Stimulated activated effector memory CD8-positive, alpha-beta T cell treated with anti-CD3 and anti-CD28 coated beads, Interleukin-12 subunit alpha, Interleukin-12 subunit beta, amount 100 ng/mL, for 72 hours (primary cell): ENCODE results near the gene USHBP1.
A peak's percentile ranks its signal among the peaks of the same experiment; 100 is the strongest.

ENCODE experiments used
- ATAC-seq: fragments of 150-1000 bp; cut with Tn5 transposase; 2 replicates; pipeline ENCODE4 v1.10.0; 2021
- DNase-seq, 2 donors: peaks; one replicate each; pipeline ENCODE4 v3.0.0; 2021 to 2022; ENCODE audit warnings: low spot score in 2 of 2
- H3K27ac Mint-ChIP-seq: one replicate; pipeline ENCODE4 v1.8.0; 2022; ENCODE audit warnings: mild to moderate bottlenecking, mixed read lengths
- H3K36me3 Mint-ChIP-seq: one replicate; pipeline ENCODE4 v1.8.0; 2022; ENCODE audit warnings: mild to moderate bottlenecking, mixed read lengths
- H3K4me1 Mint-ChIP-seq: one replicate; pipeline ENCODE4 v1.8.0; 2022; ENCODE audit warnings: mixed read lengths
- H3K4me3 Mint-ChIP-seq: one replicate; pipeline ENCODE4 v1.8.0; 2022; ENCODE audit warnings: mild to moderate bottlenecking, mixed read lengths
- H3K9me3 Mint-ChIP-seq: one replicate; pipeline ENCODE4 v1.8.0; 2022; ENCODE audit warnings: mixed read lengths

Gene USHBP1

GRCh38 chr19:17256130-17256529 is 8.4 kb downstream of the USHBP1 start:
- Mint-ChIP-seq H3K9me3 (no peaks in the 10 kb centered on the region), H3K4me3 (no peak overlapping the region), H3K27ac (no peak overlapping the region), H3K4me1 (peaks cover 7% of the 10 kb centered on the region), H3K36me3 (no peaks in the 10 kb centered on the region)
- DNase-seq (no peak), ATAC-seq (no peak)

GRCh38 chr19:17255150-17255621 is 9.4 kb downstream of the USHBP1 start:
- ATAC-seq (no peak), DNase-seq (no peak)
- no peak overlapping the region for H3K4me3 Mint-ChIP-seq
- H3K36me3 Mint-ChIP-seq = no peaks in the 10 kb centered on the region
- no peaks in the 10 kb centered on the region for H3K4me1 Mint-ChIP-seq
- H3K27ac Mint-ChIP-seq = no peak overlapping the region
- no peaks in the 10 kb centered on the region for H3K9me3 Mint-ChIP-seq

GRCh38 chr19:17254636-17255035 is 9.9 kb downstream of the USHBP1 start:
- ATAC-seq = no peak

GRCh38 chr19:17249887-17250548 is 14.5 kb downstream of the USHBP1 start:
- Mint-ChIP-seq H3K9me3 (no peaks in the 10 kb centered on the region), H3K36me3 (peaks cover 6% of the 10 kb centered on the region), H3K4me3 (no peak overlapping the region), H3K27ac (no peak overlapping the region), H3K4me1 (peaks cover 15% of the 10 kb centered on the region)
- no peak for DNase-seq
- no peak for ATAC-seq

More at GRCh38 chr19:17254636-17255035, 9.9 kb downstream of the USHBP1 start:
- Mint-ChIP-seq H3K4me1 (no peaks in the 10 kb centered on the region), H3K9me3 (no peaks in the 10 kb centered on the region), H3K36me3 (no peaks in the 10 kb centered on the region), H3K4me3 (no peak overlapping the region), H3K27ac (no peak overlapping the region)
- no peak for DNase-seq

GRCh38 chr19:17248011-17248776 is 16.4 kb downstream of the USHBP1 start:
- DNase-seq = no peak
- H3K9me3 Mint-ChIP-seq = no peaks in the 10 kb centered on the region
- H3K36me3 Mint-ChIP-seq = peaks cover 6% of the 10 kb centered on the region
- no peak overlapping the region for H3K4me3 Mint-ChIP-seq
- ATAC-seq = no peak
- H3K27ac Mint-ChIP-seq = no peak overlapping the region
- H3K4me1 Mint-ChIP-seq = peaks cover 16% of the 10 kb centered on the region

- DNase-seq = no peak
- H3K36me3 Mint-ChIP-seq = peaks cover 6% of the 10 kb centered on the region
- peaks cover 22% of the 10 kb centered on the region for H3K4me1 Mint-ChIP-seq
- H3K4me3 Mint-ChIP-seq = peak overlapping the region; percentile 79
- no peak for ATAC-seq
- H3K9me3 Mint-ChIP-seq = no peaks in the 10 kb centered on the region
- peak overlapping the region; percentile 74 for H3K27ac Mint-ChIP-seq
Observed at GRCh38 chr19:17246681-17247425, 17.7 kb downstream of the USHBP1 start.

GRCh38 chr19:17245535-17245984 is 19.0 kb downstream of the USHBP1 start, which contains the start of gene NR2F6:
Gene NR2F6, minus strand, starts transcription at chr19:17245919. Its CDS starts 699 bp downstream, at chr19:17245220.
- peak within 1 kb of the TSS; percentile 79 for H3K4me3 Mint-ChIP-seq
- no peak for ATAC-seq
- H3K36me3 Mint-ChIP-seq = peaks cover 6% of the 10 kb centered on the region
- H3K9me3 Mint-ChIP-seq = no peaks in the 10 kb centered on the region
- H3K27ac Mint-ChIP-seq = peak within 1 kb of the TSS; percentile 74
- peak in 1 of 2 donors; percentile 75 for DNase-seq
- peaks cover 22% of the 10 kb centered on the region for H3K4me1 Mint-ChIP-seq

- Mint-ChIP-seq H3K4me3 (peak overlapping the region; percentile 62), H3K9me3 (no peaks in the 10 kb centered on the region), H3K36me3 (peaks cover 6% of the 10 kb centered on the region), H3K4me1 (peaks cover 22% of the 10 kb centered on the region), H3K27ac (no peak overlapping the region)
- ATAC-seq = peak; percentile 3
- DNase-seq = no peak
Observed at GRCh38 chr19:17244618-17245534, 19.7 kb downstream of the USHBP1 start.

- Mint-ChIP-seq H3K4me3 (peak overlapping the region; percentile 62), H3K36me3 (peaks cover 6% of the 10 kb centered on the region), H3K4me1 (peaks cover 22% of the 10 kb centered on the region), H3K9me3 (no peaks in the 10 kb centered on the region), H3K27ac (peak overlapping the region; percentile 50)
- DNase-seq (no peak), ATAC-seq (no peak)
Observed at GRCh38 chr19:17243830-17244617, 20.5 kb downstream of the USHBP1 start.

GRCh38 chr19:17243211-17243829 is 21.2 kb downstream of the USHBP1 start:
- Mint-ChIP-seq H3K36me3 (peaks cover 6% of the 10 kb centered on the region), H3K9me3 (no peaks in the 10 kb centered on the region), H3K4me3 (peak overlapping the region; percentile 62), H3K27ac (peak overlapping the region; percentile 50), H3K4me1 (peaks cover 22% of the 10 kb centered on the region)
- DNase-seq (no peak), ATAC-seq (no peak)

- H3K9me3 Mint-ChIP-seq = no peaks in the 10 kb centered on the region
- H3K27ac Mint-ChIP-seq = no peak overlapping the region
- H3K36me3 Mint-ChIP-seq = peaks cover 6% of the 10 kb centered on the region
- H3K4me1 Mint-ChIP-seq = peaks cover 22% of the 10 kb centered on the region
- no peak for ATAC-seq
- H3K4me3 Mint-ChIP-seq = no peak overlapping the region
- no peak for DNase-seq
Observed at GRCh38 chr19:17242431-17243208, 21.9 kb downstream of the USHBP1 start.

GRCh38 chr19:17240826-17241399 is 23.6 kb downstream of the USHBP1 start:
- Mint-ChIP-seq H3K4me1 (peaks cover 7% of the 10 kb centered on the region), H3K27ac (no peak overlapping the region), H3K4me3 (no peak overlapping the region), H3K36me3 (peaks cover 1% of the 10 kb centered on the region), H3K9me3 (no peaks in the 10 kb centered on the region)
- ATAC-seq (no peak), DNase-seq (no peak)
